GM19023 (cell line): ENCODE data around the gene PROB1.
"Not testable (repeated sequence)": the region's sequence is repeated elsewhere in the genome, so short reads cannot be mapped to it uniquely, and the experiment has no call there.

ENCODE experiments used
- ATAC-seq: cut with Tn5 transposase; IDR thresholded peaks from one replicate; pipeline ENCODE4 v1.9.1; 2021; ENCODE audit warnings: mild to moderate bottlenecking, moderate library complexity; ENCODE audit not compliant: unreplicated experiment

Gene PROB1

DNA sequence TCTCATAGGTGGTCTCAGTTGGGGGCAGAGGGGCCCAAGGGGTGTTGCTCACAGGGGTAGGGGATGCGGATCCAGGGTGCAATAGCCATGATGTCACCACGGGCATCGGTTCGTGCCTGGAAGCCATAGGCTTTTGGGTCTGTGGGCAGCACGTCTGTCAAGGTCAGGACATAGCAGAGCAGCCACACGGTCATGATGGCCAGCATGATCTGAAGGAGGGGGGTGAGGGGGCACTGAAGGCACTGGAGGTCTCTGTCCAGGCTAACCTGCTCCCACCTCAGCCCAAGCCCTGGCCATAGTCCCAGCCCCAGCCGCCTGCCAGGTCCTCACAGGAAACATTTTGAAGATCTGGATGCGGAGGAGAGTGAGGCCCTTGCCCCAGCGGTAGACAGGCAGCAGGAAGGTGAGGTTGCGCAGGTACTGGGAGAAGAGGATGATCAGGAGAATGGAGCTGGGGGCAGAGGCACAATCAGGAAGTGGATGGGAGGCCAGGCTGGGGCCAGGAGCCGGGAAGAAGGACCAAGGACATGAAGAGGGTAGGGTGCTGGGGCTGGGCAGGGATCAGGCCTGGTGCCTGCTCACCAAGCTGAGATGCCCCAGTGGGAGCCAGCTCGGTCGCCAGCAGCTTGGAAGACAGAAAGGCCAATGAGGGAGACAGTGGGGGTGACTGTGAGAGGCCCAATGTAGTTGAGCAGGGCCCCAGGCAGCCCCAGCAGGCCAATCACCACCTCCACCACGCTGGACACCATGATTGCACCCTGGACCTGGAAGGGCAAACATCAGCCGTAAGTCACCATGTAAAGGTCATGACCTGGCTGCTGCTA is 15.1 kb downstream of the PROB1 start:
- no peak for ATAC-seq

DNA sequence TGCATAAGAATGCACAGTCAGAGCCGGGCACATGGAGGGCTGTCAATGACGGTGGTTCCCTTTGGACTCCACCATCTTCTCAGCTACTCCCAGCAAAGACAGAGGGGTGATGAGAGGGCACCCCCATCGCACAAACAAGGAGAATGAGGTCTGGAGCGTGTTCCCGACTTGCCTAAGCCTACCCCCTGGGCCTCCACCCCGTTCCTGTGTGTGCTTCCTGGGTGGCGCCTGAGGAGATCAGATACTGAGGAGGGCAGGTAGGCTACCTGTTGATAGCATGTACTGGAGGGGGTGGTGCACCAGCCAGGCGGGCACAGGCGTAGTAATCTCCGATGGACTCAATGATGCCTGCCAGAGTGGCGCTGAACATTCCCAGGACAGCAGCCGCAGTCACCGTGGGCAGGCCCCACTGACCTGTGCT is 16.0 kb downstream of the PROB1 start:
- ATAC-seq = no peak

DNA sequence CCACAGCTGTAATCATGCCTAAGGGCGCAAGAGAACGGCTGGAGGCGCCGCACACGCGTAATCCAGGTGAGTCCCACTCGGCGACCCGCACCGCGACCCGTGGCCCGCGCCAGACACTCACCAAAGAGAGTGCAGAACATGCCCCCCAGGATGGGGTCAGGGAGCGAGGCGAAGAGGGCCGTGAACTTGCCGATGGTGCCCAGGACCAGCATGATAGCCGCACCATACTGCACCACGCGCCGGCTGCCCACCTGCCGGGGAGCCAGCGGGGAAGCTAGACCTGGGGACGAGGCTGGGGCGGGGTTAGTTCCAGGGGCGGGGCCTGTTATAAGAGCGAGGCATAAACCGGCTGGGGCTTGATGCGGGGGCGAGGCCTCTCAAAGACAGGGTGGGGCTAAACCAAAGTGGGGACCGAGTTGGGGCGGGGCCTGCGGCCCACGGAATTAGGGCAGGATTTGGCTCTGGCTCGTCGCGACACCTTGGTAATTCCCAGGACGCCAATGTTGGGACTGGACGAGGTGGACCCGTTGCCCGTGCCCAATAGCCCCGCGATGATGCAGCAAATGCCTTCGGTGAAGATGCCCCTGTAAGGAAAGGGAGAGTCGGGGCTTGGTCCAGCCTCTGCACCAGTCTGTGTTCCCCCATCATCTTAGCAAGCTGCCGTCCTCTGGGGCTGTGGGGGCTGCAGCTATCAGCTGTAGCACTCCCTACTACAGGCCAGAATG is 16.6 kb downstream of the PROB1 start:
- ATAC-seq = no peak

DNA sequence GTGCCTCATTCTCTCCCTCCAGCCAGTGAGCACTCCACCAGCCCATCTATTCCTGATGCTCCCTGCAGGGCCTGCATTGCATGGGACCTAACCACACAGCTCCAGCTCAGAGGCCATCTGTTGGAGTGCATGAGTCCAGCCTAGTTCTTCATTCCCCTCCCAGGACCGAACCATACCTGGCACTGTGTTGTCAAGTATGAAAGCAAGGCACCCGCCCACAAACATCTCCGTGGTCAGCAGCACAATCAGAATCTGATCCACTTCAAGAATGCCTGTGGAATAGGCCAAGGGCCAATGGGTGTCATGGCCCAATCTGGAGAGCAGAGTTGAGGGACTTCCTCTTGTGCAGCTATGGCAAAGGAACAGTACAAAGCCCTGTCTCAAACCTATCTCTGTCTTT is 17.7 kb downstream of the PROB1 start:
- no peak for ATAC-seq

DNA sequence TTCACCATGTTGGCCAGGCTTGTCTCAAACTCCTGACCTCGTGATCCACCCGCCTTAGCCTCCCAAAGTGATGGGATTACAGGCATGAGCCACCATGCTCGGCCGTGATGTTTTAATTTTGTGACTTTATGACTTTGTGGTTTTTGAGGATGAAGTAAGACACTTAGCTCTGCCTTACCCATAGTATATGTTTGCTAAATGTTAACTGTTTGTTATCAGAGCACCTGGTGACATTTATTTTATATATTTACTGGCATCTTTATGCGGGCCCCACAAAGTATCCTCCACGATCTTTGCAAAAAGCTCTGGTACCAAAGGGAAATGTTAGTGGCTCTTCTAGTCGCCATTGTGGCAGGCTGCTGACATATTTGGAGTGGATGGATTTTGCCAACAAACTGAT is 18.5 kb downstream of the PROB1 start:
- ATAC-seq = no peak

DNA sequence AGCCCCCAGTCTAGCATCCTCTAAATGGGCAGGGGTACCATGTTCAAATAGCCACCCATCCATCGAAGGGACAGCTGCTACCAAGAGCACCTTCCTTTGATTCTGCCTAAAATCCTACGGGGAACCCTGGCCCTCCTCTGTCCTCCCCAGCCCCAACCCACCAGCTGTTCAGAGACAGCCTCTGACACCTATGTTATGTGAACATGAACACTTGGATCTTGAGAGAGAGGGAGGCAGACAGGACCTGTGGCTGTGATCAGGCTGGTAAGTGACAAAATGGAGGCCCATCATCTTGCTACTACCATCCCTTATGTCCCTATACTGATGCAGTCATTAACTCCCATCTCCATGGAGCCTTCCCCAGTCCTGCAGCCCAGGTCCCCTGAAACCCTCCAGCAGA is 20.0 kb downstream of the PROB1 start:
- ATAC-seq = no peak

DNA sequence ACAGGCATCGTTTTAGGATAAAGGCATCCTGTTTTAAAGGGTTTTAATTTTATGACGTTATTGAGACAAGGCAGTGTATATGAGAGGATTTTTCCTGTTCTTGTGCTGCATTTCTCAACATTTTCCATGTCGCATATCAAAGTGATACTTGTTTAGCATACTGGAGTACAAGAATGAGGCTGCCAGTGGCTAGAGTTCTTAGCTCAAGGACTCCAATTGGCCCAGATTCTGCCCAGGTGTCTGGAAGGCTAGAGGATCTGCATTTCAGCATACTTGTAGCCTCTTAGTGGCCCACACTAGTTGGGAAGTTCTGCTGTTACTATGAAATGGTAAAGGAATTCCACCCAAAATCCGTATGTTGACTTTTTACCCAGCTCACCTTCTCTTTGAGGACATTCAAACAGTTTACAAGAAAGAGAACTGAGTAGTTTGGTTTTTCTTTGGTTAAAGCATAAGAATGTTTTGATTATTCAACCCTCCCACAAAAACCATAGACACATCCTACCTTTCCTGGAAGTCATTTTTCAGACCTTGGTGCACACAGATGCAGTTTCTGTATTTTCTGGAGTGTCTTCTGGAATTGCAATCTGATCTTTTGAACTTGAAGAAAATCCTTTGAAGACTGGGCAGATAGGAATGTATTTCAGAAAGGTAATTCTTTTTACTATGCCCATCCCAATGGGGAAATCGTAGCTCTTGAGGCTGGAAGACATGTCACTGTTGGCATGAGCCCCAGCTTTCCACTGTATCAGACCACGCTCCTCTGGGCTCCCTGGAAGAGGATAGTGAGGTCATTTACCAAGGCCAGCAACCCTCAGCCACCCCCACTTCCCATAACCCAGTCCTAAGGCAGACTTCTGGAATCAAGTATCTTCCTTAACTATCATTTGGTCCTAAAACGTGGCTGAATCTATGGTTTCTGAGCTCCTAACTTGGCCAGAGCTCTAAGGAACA is 23.1 kb downstream of the PROB1 start:
- ATAC-seq = no peak

DNA sequence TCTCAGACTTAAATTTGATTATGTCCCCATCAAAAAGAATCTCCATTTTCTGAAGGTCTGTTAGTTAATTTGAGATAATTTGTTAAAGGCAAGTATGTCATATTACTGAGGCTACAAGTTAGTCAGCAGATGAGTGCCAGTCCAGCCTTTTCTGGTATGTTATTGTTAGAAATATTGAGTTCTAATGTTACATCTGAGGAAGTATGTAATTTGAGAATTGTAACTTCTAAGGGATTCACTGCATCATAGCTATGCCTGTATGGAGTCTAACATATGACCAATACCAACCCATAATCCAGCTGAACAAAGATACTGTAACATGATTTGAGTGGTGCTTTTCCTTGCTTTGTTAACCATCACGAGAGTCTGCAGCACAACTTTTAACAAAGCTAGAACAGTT is 25.7 kb downstream of the PROB1 start:
- ATAC-seq = no peak

DNA sequence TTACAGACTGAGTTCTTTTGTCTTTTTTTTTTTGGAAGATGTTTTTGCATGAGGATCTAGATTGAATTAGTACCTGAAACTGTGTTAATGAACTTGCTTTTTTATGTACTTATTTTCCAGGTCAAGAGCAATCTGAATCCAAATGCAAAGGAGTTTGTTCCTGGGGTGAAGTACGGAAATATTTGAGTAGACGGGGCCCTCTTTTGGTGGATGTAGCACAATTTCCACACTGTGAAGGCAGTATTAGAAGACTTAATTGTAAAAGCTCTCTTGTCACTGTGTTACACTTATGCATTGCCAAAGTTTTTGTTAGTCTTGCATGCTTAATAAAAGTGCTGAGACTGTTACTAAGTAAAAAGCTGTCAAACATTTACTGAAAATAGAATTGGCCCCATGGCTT is 26.3 kb downstream of the PROB1 start:
- no peak for ATAC-seq

DNA sequence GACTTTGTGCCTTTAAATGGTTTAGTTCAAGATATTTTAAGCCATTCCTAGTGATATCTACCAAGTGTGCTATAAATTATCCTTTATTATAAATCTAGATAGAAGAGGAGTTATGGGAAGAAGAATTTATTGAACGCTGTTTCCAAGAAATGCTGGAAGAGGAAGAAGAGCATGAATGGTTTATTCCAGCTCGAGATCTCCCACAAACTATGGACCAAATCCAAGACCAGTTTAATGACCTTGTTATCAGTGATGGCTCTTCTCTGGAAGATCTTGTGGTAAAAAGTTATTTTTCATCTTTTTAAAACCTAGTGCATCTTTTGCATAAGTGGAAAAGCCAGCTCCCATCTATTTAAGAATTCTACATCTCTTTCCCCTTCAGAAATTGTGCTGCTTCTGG is 30.4 kb downstream of the PROB1 start:
- ATAC-seq = no peak

DNA sequence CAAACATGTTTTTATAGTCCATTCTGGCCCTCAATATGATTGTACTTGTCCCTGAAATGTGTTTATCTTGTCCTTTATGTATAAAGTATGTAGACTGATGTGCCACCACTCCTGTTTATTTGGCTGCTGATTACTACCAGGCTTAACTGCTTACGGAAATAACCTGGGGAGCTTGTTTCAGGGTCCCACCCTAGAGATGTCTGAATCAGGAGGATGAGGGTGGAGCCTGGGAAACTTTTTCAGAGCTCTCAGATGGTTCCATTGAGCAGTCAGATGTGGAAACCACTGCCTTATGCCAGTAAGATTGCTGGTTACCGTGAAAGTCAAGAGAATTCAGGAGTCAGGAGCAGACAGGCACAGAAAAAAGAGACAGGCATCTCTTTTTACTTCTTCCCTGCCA is 31.0 kb downstream of the PROB1 start:
- ATAC-seq = no peak

DNA sequence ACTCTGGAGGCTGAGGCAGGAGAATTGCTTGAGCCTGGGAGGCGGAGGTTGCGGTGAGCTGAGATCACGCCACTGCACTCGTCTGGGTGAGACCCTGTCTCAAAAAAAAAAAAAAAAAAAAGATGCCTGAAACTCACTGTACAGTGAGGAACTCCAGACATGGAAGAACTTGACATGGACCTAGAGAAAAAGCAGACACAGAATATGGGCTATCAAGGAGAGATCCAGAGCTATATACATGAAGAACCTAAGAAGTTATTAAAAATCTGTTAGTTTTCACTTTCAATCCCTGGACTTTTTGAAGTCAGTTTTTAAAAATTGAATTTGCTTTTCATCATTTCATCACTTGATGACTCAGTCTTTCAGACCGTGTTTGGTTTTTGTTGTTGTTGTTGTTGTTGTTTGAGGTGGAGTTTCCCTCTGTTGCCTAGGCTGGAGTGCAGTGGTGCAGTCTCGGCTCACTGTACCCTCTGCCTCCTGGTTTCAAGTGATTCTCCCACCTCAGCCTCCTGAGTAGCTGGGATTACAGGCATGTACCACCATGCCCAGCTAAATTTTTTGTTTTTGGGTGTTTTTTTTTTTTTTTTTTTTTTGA is 33.0 kb downstream of the PROB1 start:
- no peak for ATAC-seq

DNA sequence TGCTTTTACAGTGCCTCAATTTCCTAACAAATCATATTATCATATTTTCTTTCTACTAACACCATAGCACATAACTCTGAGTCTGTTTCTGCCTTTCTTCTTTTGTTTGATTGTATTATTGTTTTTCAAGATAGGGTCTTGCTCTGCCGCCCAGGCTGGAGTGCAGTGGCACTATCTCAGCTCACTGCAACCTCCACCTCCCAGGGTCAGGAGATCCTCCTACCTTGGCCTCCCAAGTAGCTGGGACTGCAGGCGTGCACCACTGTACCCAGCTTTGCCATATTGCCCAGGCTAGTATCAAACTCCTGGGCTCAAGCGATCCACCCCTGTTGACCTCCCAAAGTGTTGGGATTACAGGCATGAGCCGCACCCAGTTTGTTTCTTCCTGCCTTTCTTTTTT is 34.5 kb downstream of the PROB1 start:
- ATAC-seq = no peak

DNA sequence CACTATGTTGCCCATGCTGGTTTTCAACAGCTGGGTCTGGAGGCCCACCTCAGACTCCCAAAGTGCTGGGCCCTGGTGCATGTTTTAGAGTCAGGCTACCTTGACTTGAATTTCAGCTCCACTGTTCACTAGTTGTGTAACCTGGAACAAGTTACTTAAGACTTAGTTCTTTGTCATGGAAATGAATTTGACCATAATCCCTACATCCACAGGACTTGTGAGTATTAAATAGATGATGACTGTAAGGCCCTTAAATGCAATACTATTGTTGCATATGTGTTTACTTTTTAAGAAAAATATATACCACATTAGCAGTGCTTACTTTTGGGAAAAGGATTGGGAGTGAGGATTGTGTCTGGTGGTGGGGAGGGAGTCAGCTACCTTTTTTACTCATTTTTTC is 36.8 kb downstream of the PROB1 start:
- no peak for ATAC-seq

DNA sequence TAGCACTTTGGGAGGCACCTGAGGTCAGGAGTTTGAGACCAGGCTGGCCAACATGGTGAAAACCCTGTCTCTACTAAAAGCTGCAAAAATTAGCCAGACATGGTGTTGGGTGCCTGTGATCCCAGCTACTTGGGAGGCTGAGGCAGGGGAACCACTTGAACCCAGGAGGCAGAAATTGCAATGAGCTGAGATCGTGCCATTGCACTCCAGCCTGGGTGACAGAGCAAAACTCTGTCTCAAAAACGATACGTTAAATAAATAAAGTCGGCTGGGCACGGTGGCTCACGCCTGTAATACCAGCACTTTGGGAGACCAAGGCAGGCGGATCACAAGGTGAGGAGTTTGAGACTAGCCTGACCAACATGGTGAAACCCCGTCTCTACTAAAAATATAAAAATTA is 39.0 kb downstream of the PROB1 start:
- ATAC-seq = not testable (repeated sequence)

DNA sequence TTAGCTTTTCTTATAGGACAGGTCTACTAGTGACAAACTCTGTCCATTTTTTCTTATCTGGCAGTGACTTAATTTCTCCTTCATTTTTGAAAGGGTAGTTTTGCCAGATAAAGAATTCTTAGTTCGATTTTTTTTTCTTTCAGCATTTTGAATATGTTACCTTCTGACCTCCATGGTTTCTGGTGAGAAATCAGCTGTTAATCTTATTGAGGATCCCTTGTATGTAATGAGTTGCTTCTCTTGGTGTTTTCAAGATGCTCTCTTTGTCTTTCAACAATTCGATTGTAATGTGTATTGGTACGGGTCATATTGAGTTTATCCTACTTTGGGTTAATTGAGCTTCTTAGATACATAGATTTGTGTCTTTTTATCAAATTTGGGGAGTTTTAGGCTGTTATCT is 40.7 kb downstream of the PROB1 start:
- no peak for ATAC-seq

DNA sequence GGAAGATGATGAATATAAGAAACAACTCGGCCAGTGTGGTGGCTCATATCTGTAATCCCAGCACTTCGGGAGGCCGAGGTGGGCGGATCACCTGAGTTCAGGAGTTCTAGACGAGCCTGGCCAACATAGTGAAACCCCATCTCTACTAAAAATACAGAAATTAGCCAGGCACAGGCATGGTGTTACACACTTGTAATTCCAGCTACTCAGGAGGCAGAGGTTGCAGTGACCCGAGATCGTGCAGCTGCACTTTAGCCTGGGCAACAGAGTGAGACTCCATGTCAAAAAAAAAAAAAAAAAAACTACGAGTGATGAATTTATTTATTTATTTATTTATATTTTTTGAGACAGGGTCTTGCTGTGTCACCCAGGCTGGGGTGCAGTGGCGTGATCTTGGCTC is 47.0 kb downstream of the PROB1 start:
- ATAC-seq = not testable (repeated sequence)

DNA sequence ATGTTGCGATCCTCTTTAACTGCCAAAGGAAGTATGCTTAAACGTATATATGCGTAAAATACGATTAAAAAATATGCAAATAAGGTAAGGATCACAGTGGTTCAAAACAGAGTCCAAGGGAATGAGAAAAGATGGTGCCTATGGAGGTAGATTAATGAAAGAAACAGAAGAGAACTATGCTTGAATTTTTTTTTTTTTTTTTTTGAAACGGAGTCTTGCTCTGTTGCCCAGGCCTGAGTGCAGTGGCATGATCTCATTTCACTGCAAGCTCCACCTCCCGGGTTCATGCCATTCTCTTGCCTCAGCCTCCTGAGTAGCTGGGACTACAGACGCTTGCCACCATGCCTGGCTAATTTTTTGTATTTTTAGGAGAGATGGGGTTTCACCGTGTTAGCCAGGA is 49.5 kb downstream of the PROB1 start:
- not testable (repeated sequence) for ATAC-seq

DNA sequence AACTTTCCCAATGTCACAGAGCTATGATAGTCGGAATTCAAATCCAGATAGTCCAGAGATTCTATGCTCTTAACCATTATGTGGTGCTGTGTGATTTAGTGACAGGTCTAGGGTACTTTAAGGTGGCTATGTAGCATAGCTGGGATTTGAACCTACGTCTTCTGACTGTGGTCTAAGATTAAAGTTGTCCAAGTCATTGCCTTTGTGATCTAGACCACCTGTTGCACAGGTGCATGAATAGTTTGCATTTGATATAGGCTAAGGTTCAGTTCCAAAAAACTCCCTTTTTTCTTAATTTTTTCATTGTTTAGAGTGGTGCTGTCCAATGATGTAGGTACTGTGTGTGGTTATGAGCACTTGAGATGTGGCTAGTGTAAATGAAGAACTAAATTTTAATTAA is 50.7 kb downstream of the PROB1 start:
- no peak for ATAC-seq

DNA sequence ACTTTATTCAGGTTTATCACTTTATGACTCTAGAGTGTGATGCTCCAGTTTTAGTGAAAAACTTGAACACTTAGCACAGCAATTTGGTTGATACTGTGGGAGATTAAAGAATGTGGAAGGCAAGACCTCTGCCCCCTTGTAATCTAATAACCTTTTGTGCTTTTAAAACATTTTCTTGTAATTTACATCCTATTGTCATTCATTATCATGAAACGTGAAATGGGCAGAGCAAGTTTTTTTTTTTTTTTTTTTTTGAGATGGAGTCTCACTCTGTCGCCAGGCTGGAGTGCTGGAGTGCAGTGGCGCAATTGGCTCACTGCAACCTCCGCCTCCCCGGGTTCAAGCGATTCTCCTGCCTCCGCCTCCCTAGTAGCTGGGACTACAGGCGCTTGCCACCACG is 51.4 kb downstream of the PROB1 start:
- no peak for ATAC-seq

DNA sequence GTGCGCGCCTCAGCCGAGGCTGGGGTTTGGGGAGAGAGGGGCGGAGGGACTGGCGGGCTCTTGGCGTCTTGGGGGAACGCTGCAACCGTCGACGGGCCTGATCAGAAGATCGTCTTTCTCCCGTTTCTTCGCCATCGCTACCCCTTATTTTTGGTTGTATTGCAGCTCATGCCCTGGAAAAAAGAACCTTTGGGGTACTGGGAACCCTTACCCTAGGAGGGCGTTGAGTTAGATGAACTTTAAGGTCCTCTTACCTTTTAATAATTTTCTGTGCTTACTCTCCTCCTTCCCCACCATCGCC is 52.5 kb downstream of the PROB1 start:
- ATAC-seq = no peak
